Suprapubic skin (tissue), 4 donors: ENCODE measurements around the gene KCNG1.

Source experiments
- EP300 ChIP-seq: sonication (generic); formaldehyde crosslinking; IDR thresholded peaks from one replicate; pipeline ENCODE4 v1.6.1; 2017; ENCODE audit warnings: antibody characterized with exemption
- POLR2A ChIP-seq, 2 donors: fragments of 450-650 bp; IDR thresholded peaks; one replicate each; pipeline ENCODE4 v1.6.1; 2017; ENCODE audit warnings: antibody characterized with exemption in 2 of 2, mild to moderate bottlenecking in 2 of 2, moderate library complexity in 2 of 2
- POLR2AphosphoS5 ChIP-seq, 3 donors: sonication (generic); formaldehyde crosslinking; IDR thresholded peaks; one replicate each; pipeline ENCODE4 v1.6.1; 2017; ENCODE audit warnings: antibody characterized with exemption in 3 of 3
- TF ChIP-seq, protein P1 (sequence below), 2 donors: fragments of 200-600 bp in 1 of 2; fragments of 450-650 bp in 1 of 2; sonication (generic) in 1 of 2; IDR thresholded peaks; one replicate each; pipeline ENCODE4 v1.5.1; 2016 to 2019; ENCODE audit warnings: antibody characterized with exemption in 2 of 2, mild to moderate bottlenecking in 1 of 2, moderate library complexity in 1 of 2

DNA sequence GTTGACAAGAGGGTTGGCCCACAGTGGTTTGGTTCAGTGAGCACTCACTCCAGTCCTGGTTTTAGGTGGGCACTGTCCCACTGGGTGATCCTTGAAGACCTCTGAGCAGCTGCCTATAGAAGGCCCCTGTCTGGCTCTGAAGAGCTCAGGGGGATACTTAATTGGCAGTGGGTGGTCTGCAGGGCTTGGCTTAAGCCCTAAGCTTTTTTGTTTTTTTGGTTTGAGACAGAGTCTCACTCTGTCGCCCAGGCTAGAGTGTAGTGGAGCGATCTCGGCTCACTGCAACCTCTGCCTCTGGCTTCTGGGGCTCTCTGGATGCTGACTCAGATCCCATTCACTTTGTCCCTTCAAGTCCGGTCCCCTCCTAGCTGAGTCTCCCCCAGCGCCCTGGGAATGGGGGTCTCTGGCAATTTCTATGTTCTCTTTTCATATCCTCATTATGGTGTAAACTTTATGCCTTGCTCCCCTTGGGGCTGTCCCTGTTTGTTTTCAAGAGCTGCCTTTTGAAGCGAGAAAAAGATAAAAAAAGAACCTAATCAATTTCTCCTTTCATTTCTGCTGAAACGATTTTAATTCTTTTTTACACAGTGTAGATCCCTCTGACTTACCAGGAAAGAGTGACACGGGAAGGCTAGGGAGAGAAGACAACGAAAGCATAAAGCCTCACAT is 12.2 kb upstream of the KCNG1 start:
- TF ChIP-seq, protein P1, sequence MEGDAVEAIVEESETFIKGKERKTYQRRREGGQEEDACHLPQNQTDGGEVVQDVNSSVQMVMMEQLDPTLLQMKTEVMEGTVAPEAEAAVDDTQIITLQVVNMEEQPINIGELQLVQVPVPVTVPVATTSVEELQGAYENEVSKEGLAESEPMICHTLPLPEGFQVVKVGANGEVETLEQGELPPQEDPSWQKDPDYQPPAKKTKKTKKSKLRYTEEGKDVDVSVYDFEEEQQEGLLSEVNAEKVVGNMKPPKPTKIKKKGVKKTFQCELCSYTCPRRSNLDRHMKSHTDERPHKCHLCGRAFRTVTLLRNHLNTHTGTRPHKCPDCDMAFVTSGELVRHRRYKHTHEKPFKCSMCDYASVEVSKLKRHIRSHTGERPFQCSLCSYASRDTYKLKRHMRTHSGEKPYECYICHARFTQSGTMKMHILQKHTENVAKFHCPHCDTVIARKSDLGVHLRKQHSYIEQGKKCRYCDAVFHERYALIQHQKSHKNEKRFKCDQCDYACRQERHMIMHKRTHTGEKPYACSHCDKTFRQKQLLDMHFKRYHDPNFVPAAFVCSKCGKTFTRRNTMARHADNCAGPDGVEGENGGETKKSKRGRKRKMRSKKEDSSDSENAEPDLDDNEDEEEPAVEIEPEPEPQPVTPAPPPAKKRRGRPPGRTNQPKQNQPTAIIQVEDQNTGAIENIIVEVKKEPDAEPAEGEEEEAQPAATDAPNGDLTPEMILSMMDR (IDR thresholded peaks at IDR 0.05) = no peak
- TF ChIP-seq POLR2A (IDR thresholded peaks at IDR 0.05) (no peak), POLR2AphosphoS5 (IDR thresholded peaks at IDR 0.05) (no peak), EP300 (no peak)
